Effector CD4-positive, alpha-beta T cell (primary cell): ENCODE measurements around the gene ZNF292.
"Not testable (repeated sequence)": the region's sequence is repeated elsewhere in the genome, so short reads cannot be mapped to it uniquely, and the experiment has no call there.

ENCODE experiments used
- DNase-seq: peaks from one replicate; pipeline ENCODE4 v3.0.0-alpha.2; 2020

Gene ZNF292

DNA sequence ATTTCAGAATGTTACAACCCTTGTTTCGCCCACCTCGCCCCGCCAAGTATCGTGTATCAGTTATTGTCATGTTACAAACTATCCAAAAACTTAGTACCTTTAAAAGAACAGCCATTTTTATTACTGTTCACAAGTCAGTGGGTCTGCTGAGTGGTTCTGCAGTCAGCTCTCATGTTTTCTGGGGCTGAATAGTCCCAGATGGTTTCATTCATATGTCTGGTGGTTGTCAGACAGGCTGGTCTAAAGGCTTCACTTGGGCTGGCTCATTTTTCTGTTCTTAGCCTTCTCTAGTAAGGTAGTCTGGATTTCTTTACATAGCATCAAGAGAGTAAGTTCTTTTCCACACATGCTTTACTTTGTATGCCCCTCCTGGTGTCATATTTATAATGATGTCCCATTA is 8.6 kb downstream of the ZNF292 start:
- DNase-seq: no peak

GRCh38 chr6:87164506-87164905 is 9.1 kb downstream of the ZNF292 start:
- no peak for DNase-seq

DNA sequence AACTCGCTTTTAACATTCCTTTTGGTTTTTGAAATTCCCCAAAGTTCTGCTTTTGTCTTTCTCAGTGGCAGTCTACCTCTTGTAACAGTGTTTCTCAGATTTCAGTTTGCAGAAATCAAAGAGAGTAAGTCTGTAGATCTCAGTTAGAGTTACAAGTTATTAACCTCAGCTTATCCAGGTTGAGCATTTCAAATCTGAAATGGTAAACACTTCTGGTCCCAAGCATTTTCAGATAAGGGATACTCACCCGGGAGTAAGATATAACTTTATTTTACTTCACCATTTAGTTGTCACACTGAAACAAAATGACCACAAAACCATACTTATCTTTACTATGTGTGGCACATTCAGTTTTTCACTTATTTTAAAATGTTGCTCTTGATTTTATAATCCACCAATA is 9.8 kb downstream of the ZNF292 start:
- DNase-seq: no peak

- no peak for DNase-seq
These were observed 16.7 kb downstream of the ZNF292 start for GRCh38 chr6:87171938-87172633.

DNA sequence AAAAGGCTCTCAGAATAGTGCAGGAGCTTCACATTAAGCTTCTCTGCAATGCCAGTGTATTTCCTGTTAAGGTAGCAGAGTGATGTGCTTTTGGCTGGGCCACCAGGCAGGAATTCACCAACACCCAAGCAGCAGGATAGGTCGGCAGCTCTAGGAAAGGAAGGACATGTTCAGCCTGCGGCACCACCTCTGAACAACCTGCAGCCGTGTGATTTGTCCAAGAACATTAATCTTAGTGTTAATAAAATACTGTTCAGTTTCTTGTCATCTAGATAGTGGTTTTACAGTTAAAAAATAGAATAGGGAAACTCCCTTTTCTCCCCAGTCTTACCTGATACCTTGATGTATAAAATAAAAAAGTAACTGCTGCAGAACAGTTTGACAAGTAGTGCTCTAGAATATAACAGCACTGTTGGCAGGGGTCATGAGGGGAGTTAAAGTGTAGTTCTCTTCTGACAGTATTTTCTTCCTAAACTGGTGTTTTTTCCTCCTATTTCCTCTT is 18.8 kb downstream of the ZNF292 start:
- DNase-seq: no peak

GRCh38 chr6:87176493-87176892 is 21.1 kb downstream of the ZNF292 start:
- no peak for DNase-seq

DNA sequence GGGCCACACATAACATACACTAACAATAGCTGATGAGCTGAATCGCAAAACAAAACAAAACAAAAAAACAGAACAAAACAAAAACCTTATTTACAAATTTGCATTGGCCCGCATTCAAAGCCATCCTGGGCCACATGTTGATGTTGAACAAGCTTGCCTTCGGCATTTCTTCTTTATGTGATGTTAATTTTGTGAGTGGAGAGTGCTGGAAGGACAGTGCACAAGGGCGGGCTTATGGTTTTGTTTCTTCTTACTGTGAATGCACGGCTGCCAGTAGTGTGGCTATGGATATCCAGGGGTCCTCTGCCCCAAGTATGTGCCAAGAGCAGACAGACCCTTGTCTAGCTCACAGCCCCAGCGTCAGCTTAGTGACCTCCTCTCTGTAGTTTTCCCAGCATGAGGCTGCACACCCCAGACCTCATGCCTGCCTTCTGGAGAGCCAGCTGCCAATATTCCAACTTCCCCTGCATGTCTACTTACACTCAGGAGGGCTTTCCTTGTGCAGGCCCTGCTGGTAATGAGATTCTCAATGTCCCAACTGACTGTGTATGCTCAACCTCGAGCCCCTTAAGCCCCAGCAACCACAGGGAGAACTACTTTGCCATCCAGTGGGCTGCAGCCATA is 24.9 kb downstream of the ZNF292 start:
- no peak for DNase-seq

- no peak for DNase-seq
These were observed 26.5 kb downstream of the ZNF292 start for GRCh38 chr6:87181903-87182302.

- DNase-seq: no peak
These were observed 27.0 kb downstream of the ZNF292 start for GRCh38 chr6:87182321-87182720.

DNA sequence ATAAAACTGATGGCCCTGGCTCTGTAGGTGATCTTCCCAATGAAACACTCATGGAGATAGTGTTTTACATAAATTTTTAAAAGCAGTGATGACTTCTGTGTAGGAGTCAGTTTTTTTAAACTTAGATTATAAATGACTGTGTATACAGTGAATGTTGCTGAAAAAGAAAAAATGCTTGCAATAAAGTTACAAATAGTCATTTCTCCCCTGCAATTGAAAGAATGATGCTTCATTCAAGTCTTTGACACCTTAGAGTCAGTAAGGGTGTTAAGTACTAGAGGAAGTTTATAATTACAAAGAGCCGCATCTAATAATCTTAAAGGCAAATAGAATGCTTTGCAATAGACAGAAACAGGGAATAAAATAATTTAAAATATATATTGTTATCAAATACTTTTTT is 27.6 kb downstream of the ZNF292 start:
- DNase-seq: no peak

- DNase-seq: no peak
These were observed 28.3 kb downstream of the ZNF292 start for GRCh38 chr6:87183687-87184086.

GRCh38 chr6:87184762-87185250 is 29.4 kb downstream of the ZNF292 start:
- DNase-seq: no peak

GRCh38 chr6:87196275-87196842 is 41.0 kb downstream of the ZNF292 start:
- no peak for DNase-seq

GRCh38 chr6:87197547-87197946 is 42.2 kb downstream of the ZNF292 start:
- DNase-seq: no peak

GRCh38 chr6:87198022-87198810 is 42.9 kb downstream of the ZNF292 start:
- DNase-seq: not testable (repeated sequence)

GRCh38 chr6:87199787-87200186 is 44.4 kb downstream of the ZNF292 start:
- no peak for DNase-seq

GRCh38 chr6:87200469-87201175 is 45.3 kb downstream of the ZNF292 start:
- no peak for DNase-seq

DNA sequence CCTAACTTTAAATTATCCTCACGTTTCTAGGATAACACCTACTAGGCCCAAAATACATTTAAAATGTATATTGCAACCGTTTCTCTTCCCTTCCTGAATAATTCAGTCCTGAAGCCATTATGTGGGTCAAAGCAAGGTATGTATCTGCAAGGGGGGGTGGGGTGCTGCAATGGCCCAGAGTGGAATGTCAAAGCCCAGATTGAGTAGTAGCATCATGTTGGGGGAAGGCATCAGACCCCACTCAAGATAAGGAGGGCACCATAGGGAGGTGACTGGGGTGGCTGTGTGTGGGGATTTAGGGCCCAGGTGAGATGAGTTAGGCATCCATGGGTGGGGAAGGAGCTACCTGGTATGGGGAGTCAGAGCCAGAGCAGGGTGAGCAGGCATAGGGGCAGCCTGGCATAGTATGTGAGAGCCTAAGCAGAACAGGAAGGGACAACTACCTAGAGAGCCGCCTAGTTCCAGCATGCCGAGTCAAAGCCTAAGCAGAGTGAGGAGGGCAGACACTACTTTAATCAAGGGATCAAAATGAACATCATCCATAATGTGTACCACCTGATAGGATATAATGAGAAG is 48.2 kb downstream of the ZNF292 start:
- no peak for DNase-seq

DNA sequence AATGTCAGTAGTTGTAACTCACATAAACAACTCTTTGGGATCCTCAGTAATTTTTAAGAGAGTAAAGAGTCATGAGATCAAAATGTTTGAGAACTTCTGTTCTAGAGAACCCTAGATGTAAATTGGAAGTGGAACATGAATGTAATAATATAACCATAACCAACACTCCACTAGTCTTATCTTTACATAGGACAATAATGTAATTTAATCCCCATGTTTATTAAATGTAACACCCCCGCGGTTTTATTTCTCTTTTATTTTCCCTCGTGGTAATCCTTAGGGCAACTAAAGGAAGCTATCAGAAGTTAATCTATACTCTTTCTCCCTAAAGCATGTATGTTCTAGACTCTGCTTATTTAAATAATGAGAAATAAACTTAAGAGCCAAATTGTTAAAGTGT is 54.4 kb downstream of the ZNF292 start:
- DNase-seq: no peak

GRCh38 chr6:87210979-87211378 is 55.6 kb downstream of the ZNF292 start:
- no peak for DNase-seq

- no peak for DNase-seq
These were observed 57.2 kb downstream of the ZNF292 start for GRCh38 chr6:87212596-87212995.

- DNase-seq: no peak
These were observed 58.0 kb downstream of the ZNF292 start for GRCh38 chr6:87213364-87213763.
